ENCODE data around the gene ZNF215. TPM values are rescaled to one million over a fixed set of nuclear protein-coding genes. Genes with fewer than 3 reads are reported as not detected.
"Not testable (repeated sequence)": the region's sequence is repeated elsewhere in the genome, so short reads cannot be mapped to it uniquely, and the experiment has no call there.

ZNF215 gene
- total and polyA plus RNA-seq, 9 donors, result 0.42 to 1.9 (median 1.1) TPM

DNA sequence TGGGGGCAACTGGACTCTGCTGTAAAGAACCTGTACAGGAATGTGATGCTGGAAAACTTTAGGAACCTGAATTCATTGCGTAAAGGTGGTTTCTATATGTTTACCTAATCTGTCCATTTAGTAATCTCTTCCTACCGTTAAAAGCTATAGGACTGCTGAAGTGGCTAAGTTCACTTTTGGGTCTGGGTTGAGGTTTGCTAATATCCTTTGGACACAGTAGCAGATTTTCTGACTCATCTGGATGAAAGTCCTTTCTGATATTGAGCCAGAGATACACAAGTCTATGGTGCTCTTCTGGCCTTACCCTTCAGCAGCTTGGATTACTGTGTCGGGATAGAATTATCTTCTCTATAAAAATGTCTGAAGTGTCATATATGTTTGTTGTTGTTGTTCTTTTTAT, 16.9 kb downstream of the ZNF215 start:
- no peak for DNase-seq
- no peak overlapping the region for H3K27ac ChIP-seq
- H3K4me3 ChIP-seq, result no peak overlapping the region
- no peaks in the 10 kb centered on the region for H3K36me3 ChIP-seq
- no peaks in the 10 kb centered on the region for H3K27me3 ChIP-seq
- no peaks in the 10 kb centered on the region for H3K4me1 ChIP-seq (ENCODE audit: insufficient read depth)
- TF ChIP-seq CTCF (IDR thresholded peaks at IDR 0.05), result no peak
- no peak for TF ChIP-seq EP300 (IDR thresholded peaks at IDR 0.05)
- TF ChIP-seq POLR2A (IDR thresholded peaks at IDR 0.05), result no peak
- intact Hi-C loops (cut with DNase I), result no loop called here
- 89 to 93% (median 91%) methylated on average over 3 of the region's 3 CpGs for WGBS, 3 donors
- no peaks in the 10 kb centered on the region for H3K9me3 ChIP-seq

GRCh38 chr11:6954248-6954647, 28.0 kb downstream of the ZNF215 start:
- intact Hi-C loops (cut with DNase I); H3K36me3 ChIP-seq; H3K9me3 ChIP-seq; H3K27ac ChIP-seq; H3K27me3 ChIP-seq; H3K4me1 ChIP-seq (ENCODE audit: insufficient read depth); H3K4me3 ChIP-seq; DNase-seq: not testable (repeated sequence)
- 92 to 94% (median 93%) methylated on average over 10 of the region's 10 CpGs for WGBS, 3 donors

DNA sequence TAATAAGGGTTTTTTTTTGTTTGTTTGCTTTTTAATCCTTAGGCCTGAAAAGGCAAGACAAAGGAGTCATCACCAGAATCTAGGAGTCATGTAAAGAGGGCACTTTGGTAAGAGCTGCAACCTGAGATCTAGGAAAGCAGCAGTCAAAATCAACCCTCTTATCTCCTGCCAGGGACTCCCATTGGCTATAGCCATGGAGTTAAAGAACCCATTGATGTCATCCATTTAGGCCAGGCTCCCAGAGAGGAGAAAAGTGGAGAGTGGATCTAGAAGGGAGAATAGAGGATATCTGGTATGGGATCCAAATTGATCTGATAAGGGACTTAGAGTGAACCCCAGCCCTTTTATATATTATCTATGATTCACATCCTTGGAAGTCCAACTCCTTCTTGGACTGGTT, 35.9 kb downstream of the ZNF215 start:
- no peaks in the 10 kb centered on the region for H3K4me1 ChIP-seq (ENCODE audit: insufficient read depth)
- TF ChIP-seq EP300 (IDR thresholded peaks at IDR 0.05), result no peak
- no peak for TF ChIP-seq POLR2A (IDR thresholded peaks at IDR 0.05)
- no peak for TF ChIP-seq CTCF (IDR thresholded peaks at IDR 0.05)
- H3K9me3 ChIP-seq, result no peaks in the 10 kb centered on the region
- intact Hi-C loops (cut with DNase I), result no loop called here
- no peaks in the 10 kb centered on the region for H3K27me3 ChIP-seq
- H3K27ac ChIP-seq, result no peak overlapping the region
- DNase-seq, result no peak
- H3K36me3 ChIP-seq, result no peaks in the 10 kb centered on the region
- H3K4me3 ChIP-seq, result no peak overlapping the region

DNA sequence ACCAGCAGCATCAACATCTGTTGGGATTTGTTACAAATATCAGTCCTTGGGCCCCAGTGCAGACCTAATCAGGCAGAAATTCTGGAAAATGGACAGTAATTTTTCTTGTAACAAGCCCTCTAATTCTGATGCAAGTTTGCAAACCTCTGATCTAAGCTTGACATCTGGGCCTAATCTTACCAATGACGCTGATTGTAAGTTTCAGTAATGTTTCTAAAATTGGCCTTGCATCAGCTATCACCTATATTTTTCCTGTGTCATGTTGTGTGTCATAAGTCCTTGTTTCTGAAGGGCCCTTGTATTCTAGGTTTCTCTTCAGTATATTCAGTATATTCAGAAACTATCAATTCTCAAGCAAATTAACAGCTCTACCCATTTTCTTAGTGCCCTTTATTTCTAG, 36.4 kb downstream of the ZNF215 start:
- no peak for DNase-seq
- TF ChIP-seq CTCF (IDR thresholded peaks at IDR 0.05) (no peak), EP300 (IDR thresholded peaks at IDR 0.05) (no peak), POLR2A (IDR thresholded peaks at IDR 0.05) (no peak)
- Histone ChIP-seq H3K4me3 (no peak overlapping the region), H3K36me3 (no peaks in the 10 kb centered on the region), H3K9me3 (no peaks in the 10 kb centered on the region), H3K27me3 (no peaks in the 10 kb centered on the region), H3K4me1 (ENCODE audit: insufficient read depth) (no peaks in the 10 kb centered on the region), H3K27ac (no peak overlapping the region)
- intact Hi-C loops (cut with DNase I), result no loop called here
- 80 to 95% (median 91%) methylated on average over 1 of the region's 1 CpG for WGBS, 3 donors

DNA sequence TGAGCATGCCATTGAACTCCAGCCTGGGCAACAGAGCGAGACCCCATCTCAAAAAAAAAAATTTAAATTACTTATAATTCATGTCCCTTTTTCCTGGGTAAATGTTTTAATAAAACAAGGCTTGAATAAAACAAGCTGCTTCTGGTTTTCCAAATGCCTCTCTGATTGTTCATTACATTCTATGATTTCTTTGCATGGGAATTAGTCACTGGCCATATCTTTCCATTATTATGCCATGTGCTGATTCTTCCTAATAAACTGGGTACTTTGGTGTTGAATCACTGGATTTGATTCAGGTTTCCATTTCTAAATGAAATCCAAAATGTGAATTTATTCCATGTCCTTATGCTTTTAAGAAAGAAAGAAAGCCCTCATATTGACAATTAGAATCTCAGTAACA, 42.6 kb downstream of the ZNF215 start:
- 93 to 97% (median 94%) methylated on average over 1 of the region's 1 CpG for WGBS, 3 donors
- Histone ChIP-seq H3K27me3 (no peaks in the 10 kb centered on the region), H3K9me3 (no peaks in the 10 kb centered on the region), H3K4me3 (no peak overlapping the region), H3K27ac (no peak overlapping the region), H3K4me1 (ENCODE audit: insufficient read depth) (no peaks in the 10 kb centered on the region), H3K36me3 (no peaks in the 10 kb centered on the region)
- intact Hi-C loops (cut with DNase I), result no loop called here
- no peak for DNase-seq
- no peak for TF ChIP-seq POLR2A (IDR thresholded peaks at IDR 0.05)
- no peak for TF ChIP-seq CTCF (IDR thresholded peaks at IDR 0.05)
- TF ChIP-seq EP300 (IDR thresholded peaks at IDR 0.05), result no peak

- DNase-seq; intact Hi-C loops (cut with DNase I); H3K9me3 ChIP-seq; H3K27me3 ChIP-seq; H3K4me1 ChIP-seq (ENCODE audit: insufficient read depth); H3K4me3 ChIP-seq; H3K27ac ChIP-seq; H3K36me3 ChIP-seq: not testable (repeated sequence)
- WGBS, 3 donors, result 37 to 49% (median 45%) methylated on average over 4 of the region's 4 CpGs
Observed at GRCh38 chr11:6969854-6970253, 43.6 kb downstream of the ZNF215 start.

All from ovary (tissue), 9 donors.